Fibroblast of skin of right quadriceps (primary cell): ENCODE data around the gene ZNF350.
"Not testable (repeated sequence)": the region's sequence is repeated elsewhere in the genome, so short reads cannot be mapped to it uniquely, and the experiment has no call there.

Experiments used
- DNase-seq: peaks from one replicate; pipeline ENCODE4 v3.0.0-alpha.2; 2013

The ZNF350 gene

DNA sequence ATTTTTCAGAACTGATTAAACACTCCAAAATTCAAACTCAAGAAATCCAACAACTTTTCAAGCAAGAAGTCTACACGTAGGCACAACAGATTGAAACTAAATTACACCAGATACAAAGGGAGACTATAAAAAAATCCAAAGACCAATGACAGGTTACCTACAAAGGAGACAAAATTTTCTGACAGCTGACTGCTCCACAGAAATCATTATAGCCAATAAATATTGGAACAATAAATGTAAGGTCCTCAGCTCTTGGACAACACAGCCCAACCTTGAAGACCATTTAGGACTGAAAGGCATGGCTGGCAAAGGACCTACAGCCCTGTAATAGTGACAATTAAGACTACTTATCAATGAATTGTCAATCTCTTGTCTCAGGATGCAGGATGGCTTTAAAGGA, 15.9 kb downstream of the ZNF350 start:
- no peak for DNase-seq

GRCh38 chr19:51965583-51965982, 21.1 kb downstream of the ZNF350 start:
- no peak for DNase-seq

DNA sequence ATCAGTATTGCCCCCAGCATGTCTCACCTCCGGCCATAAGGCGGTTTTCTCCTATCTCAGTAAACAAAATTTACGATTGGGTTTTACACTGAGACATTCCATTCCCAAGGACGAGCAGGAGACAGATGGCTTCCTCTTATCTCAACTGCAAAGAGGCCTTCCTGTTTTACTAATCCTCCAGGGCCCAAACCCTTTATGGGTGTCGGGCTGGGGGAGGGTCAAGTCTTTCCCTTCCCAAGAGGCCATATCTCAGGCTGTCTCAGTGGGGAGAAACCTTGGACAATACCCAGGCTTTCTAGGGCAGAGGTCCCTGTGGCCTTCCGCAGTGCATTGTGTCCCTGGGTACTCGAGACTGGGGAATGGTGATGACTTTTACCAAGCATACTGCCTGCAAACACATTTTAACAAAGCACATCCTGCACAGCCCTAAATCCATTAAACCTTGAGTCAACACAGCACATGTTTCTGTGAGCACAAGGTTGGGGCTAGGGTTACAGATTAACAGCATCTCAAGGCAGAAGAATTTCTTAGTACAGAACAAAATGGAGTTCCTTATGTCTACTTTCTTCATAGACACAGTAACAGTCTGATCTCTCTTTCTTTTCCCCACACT, 25.9 kb downstream of the ZNF350 start:
- DNase-seq: not testable (repeated sequence)

DNA sequence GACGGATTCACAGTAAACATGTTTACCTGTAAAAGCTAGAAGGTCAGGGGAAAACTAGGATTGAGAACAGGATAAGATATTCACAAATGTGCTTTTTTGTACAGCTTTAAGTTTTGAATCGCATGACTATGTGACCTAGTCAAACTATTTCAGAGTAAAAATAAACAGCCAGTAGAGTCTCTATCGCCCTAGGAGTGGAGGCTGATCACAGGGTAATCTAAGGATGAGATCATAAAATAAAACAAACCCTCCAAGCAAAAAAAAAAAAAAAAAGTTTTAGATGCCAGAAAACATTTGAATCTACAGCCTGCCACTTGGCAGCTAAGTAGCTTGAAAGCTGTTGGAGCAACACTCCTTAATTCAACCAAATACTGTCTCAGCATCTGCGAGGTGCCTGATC, 26.8 kb downstream of the ZNF350 start:
- no peak for DNase-seq

GRCh38 chr19:51957846-51958245, 28.8 kb downstream of the ZNF350 start:
- not testable (repeated sequence) for DNase-seq

DNA sequence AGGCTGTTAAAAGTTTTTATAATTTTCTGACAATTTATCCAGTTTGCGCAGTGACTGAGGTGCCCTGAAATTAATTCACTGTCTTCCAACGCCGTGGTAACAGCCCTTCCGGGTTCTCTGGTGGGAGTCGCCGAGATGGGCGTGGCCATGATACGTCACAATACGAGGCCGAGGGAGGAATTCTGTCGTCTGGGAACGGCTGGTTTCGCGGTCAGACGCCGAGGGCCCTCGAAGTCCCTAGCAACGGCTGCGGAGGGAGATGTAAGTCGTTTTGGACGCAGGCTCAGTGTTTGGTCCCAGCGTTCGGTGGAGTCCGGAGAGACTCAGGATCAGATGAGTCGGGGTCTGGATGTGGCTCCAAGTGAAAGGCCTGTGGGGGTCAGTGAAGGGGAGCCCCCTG, 37.7 kb downstream of the ZNF350 start:
- DNase-seq: peak; percentile 15

DNA sequence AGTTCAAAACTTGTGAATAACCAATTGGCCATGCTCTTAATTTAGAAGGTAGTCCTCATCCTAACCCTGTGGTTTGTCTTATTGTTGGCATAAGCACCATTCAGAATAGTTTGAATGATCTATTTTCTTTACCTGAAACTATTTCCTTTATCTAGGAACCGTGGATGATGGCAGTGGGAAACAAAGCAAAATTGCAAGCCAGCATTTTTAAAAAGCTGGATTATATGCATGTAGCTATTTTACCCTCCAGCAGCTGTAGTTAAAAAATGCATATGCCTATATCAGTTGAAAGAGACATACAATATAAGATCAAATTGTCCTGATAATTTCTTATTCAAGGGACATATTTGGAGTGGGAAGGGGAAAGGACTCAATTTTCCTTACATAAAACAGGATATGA, 40.0 kb downstream of the ZNF350 start:
- no peak for DNase-seq

- no peak for DNase-seq
These were observed 41.7 kb downstream of the ZNF350 start for GRCh38 chr19:51944798-51945552.

GRCh38 chr19:51938936-51939335, 47.7 kb downstream of the ZNF350 start:
- no peak for DNase-seq

DNA sequence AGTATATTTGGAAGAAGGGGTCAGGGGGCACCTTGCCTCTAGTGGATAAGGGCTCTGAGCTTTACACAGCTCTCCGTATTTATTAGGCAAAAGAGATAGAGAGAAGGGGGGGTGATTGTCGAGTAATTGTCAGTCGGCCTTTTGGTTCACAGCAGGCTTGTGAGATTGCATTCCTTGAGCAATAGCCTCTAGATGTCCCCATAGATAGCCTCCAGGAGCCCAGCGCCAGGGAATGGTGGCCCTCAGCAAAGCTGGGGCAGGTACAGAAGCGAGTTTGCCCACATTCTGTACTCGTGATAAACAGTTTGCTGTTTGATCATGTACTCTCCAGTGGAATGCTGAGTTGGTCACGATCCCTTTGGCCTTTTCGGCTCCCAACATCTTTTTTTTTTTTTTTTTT, 54.7 kb downstream of the ZNF350 start:
- DNase-seq: no peak

DNA sequence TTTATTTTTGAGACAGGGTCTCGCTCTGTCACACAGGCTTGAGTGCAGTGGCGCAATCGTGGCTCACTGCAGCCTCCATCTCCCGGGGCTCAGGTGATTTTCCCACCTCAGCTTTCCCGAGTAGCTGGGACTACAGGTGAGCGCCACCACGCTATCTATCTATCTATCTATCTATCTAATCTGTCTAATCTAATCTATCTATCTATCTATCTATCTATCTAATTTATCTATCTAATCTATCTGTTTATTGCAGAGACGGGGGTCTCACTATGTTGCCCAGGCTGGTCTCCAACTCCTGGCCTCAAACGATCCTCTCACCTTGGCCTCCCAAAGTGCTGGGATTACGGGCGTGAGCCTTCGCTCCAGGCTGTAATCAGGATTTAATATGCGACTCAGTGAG, 58.8 kb downstream of the ZNF350 start:
- DNase-seq: no peak

DNA sequence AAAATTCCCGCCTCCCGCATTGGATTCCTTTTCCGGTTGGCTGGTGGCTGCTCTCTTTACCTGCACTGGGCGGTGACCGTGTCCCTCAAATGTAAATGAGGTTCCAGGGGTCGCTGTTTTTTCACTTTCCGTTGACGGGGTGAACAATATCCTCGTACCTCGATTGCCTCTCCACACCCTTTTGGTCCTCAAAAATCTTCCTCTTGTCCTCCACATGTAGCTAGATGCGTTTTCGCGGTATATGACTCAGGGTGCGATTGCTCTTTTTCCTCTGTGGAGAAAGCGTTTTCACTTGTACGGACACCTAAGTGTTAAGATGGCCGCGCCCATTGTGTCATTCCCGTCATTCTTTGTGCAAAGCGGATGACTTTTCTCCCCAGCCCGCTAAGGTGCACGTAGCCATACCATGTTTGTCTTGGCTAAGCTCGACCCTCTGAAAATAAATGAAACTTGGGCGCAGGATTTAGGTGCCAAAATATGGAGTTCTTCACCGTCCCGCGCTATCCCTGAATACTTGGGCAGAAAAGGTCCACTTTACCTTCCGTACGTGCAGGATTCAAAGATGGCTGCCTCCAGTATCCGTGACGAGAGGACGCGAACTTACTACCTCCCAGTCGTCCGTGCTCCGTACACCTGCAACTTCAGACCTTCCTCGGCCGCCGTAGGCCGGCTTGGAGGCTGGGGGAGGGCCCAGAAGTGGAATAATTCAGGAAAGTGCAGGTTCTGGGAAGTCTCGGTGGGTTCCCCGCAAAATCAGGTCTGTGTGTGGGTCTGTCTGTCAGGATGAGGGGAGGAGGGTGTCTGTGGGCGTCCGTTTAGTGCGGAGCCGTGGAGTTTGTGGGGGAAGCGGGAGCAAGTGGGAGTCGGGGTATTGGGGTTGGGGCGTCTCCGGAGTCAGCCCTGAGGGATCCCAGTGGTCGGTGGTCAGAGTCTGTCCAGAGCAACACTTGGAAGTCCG, 59.6 kb downstream of the ZNF350 start, which contains the start of gene ZNF613:
Gene ZNF613 (plus strand): TSS at position 689 of the 958 bp plus-strand sequence. CDS start 8,749 bp downstream, outside the sequence.
- DNase-seq: peak; percentile 91

GRCh38 chr19:51926426-51926783, 60.2 kb downstream of the ZNF350 start:
- DNase-seq: no peak

GRCh38 chr19:51921949-51922348, 64.7 kb downstream of the ZNF350 start:
- DNase-seq: no peak

DNA sequence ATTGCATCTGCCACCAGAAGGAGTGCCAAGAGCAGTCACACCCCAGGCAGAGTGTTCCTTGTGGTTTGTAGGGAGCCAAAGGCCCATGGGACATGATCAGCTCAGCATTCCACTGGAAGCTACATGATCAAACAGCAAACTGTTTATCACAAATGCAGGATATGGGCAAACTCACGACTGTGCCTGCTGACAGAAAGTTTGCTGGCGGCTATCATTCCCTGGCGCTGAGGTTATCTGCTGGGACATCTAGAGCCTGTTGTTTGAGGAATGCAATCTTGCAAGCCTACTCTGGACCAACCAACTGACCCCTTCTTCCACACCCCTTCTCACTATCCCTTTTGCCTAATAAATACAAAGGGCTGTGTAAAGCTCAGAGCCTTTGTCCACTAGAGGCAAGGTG, 67.0 kb downstream of the ZNF350 start:
- no peak for DNase-seq

- no peak for DNase-seq
These were observed 70.5 kb downstream of the ZNF350 start for GRCh38 chr19:51916167-51916566.

- DNase-seq: no peak
These were observed 71.2 kb downstream of the ZNF350 start for GRCh38 chr19:51915324-51915867.
